GM12878 (cell line): ENCODE measurements around the gene NACC1. TPM values are rescaled to one million over a fixed set of nuclear protein-coding genes. Genes with fewer than 3 reads are reported as not detected.

Experiments used
- NRF1 ChIP-seq: conservative IDR thresholded peaks from 2 replicates; pipeline ENCODE4 v1.6.1; 2011; ENCODE audit warnings: mild to moderate bottlenecking, low read depth, low read length, improper control_type of control experiment
- polyA plus RNA-seq, 11 experiments: library from polyadenylated mRNA; depleted of rRNA in 4 of 11; unstranded in 6 of 11; stranded (reverse) in 5 of 11; fragments of >200 nt; fragmentation: Nextera tagmentation in 4 of 11; fragmentation: Illumina TruSeq in 1 of 11; extraction: Ambion mirVana in 4 of 11; extraction: Trizol in 1 of 11; gene quantifications; 1 replicate in 1 of 11; 2 replicates in 10 of 11; pipeline versions ENCODE4 v1.2.1 to v1.2.3, GENCODE V29; 2011 to 2016; ENCODE audit warnings: inconsistent platforms in 2 of 11, missing spikeins in 2 of 11, low read depth in 1 of 11
- total RNA-seq, 4 experiments: library from RNA; depleted of rRNA in 3 of 4; stranded (reverse); fragments of >200 nt in 3 of 4; fragmentation: Illumina TruSeq in 1 of 4; extraction: Trizol in 1 of 4; gene quantifications; 2 replicates each; pipeline versions ENCODE4 v1.2.1 to v1.2.3, GENCODE V29; 2013 to 2021

NACC1 gene
- total and polyA plus RNA-seq, 10 of the 15 experiments (the other 5 are each of a cell fraction or from before 2014, with no cell fraction given), result 0.18 to 120 (median 19.2) TPM

GRCh38 chr19:13189600-13189999 lies 71.5 kb downstream of the NACC1 start (continued):
- TF ChIP-seq NRF1, result no peak

Other genes with a start within 250 kb of the NACC1 start
Only the 7 nearest of the 14 such genes appear.
- 37.6 and 56.4 TPM in 2 replicates for gene GADD45GIP1, start 161.0 kb upstream of the NACC1 start, total RNA-seq (2014; rRNA removed)
- 17.6 and 19.2 TPM in 2 replicates for gene GADD45GIP1, start 161.0 kb upstream of the NACC1 start, total RNA-seq (2014; rRNA removed; fragmentation: Illumina TruSeq; extraction: Trizol)
- 35.0 and 35.4 TPM in 2 replicates for gene GADD45GIP1, start 161.0 kb upstream of the NACC1 start, total RNA-seq (2021)
- gene GADD45GIP1, start 161.0 kb upstream of the NACC1 start, polyA plus RNA-seq (2011; rRNA removed), result 17.7 and 25.3 TPM in 2 replicates
- 1.00 and 6.4 TPM in 2 replicates for gene GADD45GIP1, start 161.0 kb upstream of the NACC1 start, polyA plus RNA-seq (2014; fragmentation: Illumina TruSeq; extraction: Trizol)
- gene GADD45GIP1, start 161.0 kb upstream of the NACC1 start, polyA plus RNA-seq (2014; fragmentation: Nextera tagmentation; extraction: Ambion mirVana), result 10 to 100 TPM in 1 of 2 experiments, 1 to 10 TPM in 1; 5.1 to 13.4 TPM
- gene GADD45GIP1, start 161.0 kb upstream of the NACC1 start, polyA plus RNA-seq (2014; rRNA removed), result 58.1 and 68.0 TPM in 2 replicates
- gene GADD45GIP1, start 161.0 kb upstream of the NACC1 start, polyA plus RNA-seq (2016; fragmentation: Nextera tagmentation; extraction: Ambion mirVana), result 100 to 1,000 TPM; 124 to 136 TPM
- gene DAND5, start 148.7 kb upstream of the NACC1 start, total RNA-seq (2014; rRNA removed), result 0.06 TPM in 1 of 2 replicates, not detected in the other
- gene DAND5, start 148.7 kb upstream of the NACC1 start, total RNA-seq (2014; rRNA removed; fragmentation: Illumina TruSeq; extraction: Trizol), result not detected in 2 replicates
- 0.11 and 0.15 TPM in 2 replicates for gene DAND5, start 148.7 kb upstream of the NACC1 start, total RNA-seq (2021)
- 0.04 TPM in 1 of 2 replicates, not detected in the other for gene DAND5, start 148.7 kb upstream of the NACC1 start, polyA plus RNA-seq (2011; rRNA removed)
- gene DAND5, start 148.7 kb upstream of the NACC1 start, polyA plus RNA-seq (2014; fragmentation: Illumina TruSeq; extraction: Trizol), result 0.10 TPM in 1 of 2 replicates, not detected in the other
- gene DAND5, start 148.7 kb upstream of the NACC1 start, polyA plus RNA-seq (2014; fragmentation: Nextera tagmentation; extraction: Ambion mirVana), result under 1 TPM in 1 of 2 experiments, not detected in 1; 0.15 TPM
- gene DAND5, start 148.7 kb upstream of the NACC1 start, polyA plus RNA-seq (2014; rRNA removed), result 0.12 TPM in 1 of 2 replicates, not detected in the other
- gene DAND5, start 148.7 kb upstream of the NACC1 start, polyA plus RNA-seq (2016; fragmentation: Nextera tagmentation; extraction: Ambion mirVana), result under 1 TPM in 1 of 2 experiments, not detected in 1; 0.10 TPM
- gene NFIX, start 122.8 kb upstream of the NACC1 start, total RNA-seq (2014; rRNA removed), result 0.22 and 0.28 TPM in 2 replicates
- 0.13 and 0.18 TPM in 2 replicates for gene NFIX, start 122.8 kb upstream of the NACC1 start, total RNA-seq (2014; rRNA removed; fragmentation: Illumina TruSeq; extraction: Trizol)
- gene NFIX, start 122.8 kb upstream of the NACC1 start, total RNA-seq (2021), result 2.2 and 2.9 TPM in 2 replicates
- gene NFIX, start 122.8 kb upstream of the NACC1 start, polyA plus RNA-seq (2011; rRNA removed), result 0.19 and 0.88 TPM in 2 replicates
- gene NFIX, start 122.8 kb upstream of the NACC1 start, polyA plus RNA-seq (2014; fragmentation: Illumina TruSeq; extraction: Trizol), result 0.22 and 0.28 TPM in 2 replicates
- gene NFIX, start 122.8 kb upstream of the NACC1 start, polyA plus RNA-seq (2014; fragmentation: Nextera tagmentation; extraction: Ambion mirVana), result under 1 TPM; 0.02 TPM
- 0.32 and 0.94 TPM in 2 replicates for gene NFIX, start 122.8 kb upstream of the NACC1 start, polyA plus RNA-seq (2014; rRNA removed)
- gene NFIX, start 122.8 kb upstream of the NACC1 start, polyA plus RNA-seq (2016; fragmentation: Nextera tagmentation; extraction: Ambion mirVana), result under 1 TPM; 0.20 to 0.49 TPM
- gene LYL1, start 15.4 kb upstream of the NACC1 start, total RNA-seq (2014; rRNA removed), result 29.3 and 34.8 TPM in 2 replicates
- 5.8 and 5.9 TPM in 2 replicates for gene LYL1, start 15.4 kb upstream of the NACC1 start, total RNA-seq (2014; rRNA removed; fragmentation: Illumina TruSeq; extraction: Trizol)
- gene LYL1, start 15.4 kb upstream of the NACC1 start, total RNA-seq (2021), result 27.4 and 30.0 TPM in 2 replicates
- 0.56 and 0.62 TPM in 2 replicates for gene LYL1, start 15.4 kb upstream of the NACC1 start, polyA plus RNA-seq (2011; rRNA removed)
- 1.3 and 2.4 TPM in 2 replicates for gene LYL1, start 15.4 kb upstream of the NACC1 start, polyA plus RNA-seq (2014; fragmentation: Illumina TruSeq; extraction: Trizol)
- under 1 TPM; 0.10 to 0.77 TPM for gene LYL1, start 15.4 kb upstream of the NACC1 start, polyA plus RNA-seq (2014; fragmentation: Nextera tagmentation; extraction: Ambion mirVana)
- gene LYL1, start 15.4 kb upstream of the NACC1 start, polyA plus RNA-seq (2014; rRNA removed), result 25.1 and 30.8 TPM in 2 replicates
- 1 to 10 TPM; 3.1 to 8.0 TPM for gene LYL1, start 15.4 kb upstream of the NACC1 start, polyA plus RNA-seq (2016; fragmentation: Nextera tagmentation; extraction: Ambion mirVana)
- 33.7 and 37.0 TPM in 2 replicates for gene TRMT1, start 1.5 kb upstream of the NACC1 start, total RNA-seq (2014; rRNA removed)
- gene TRMT1, start 1.5 kb upstream of the NACC1 start, total RNA-seq (2014; rRNA removed; fragmentation: Illumina TruSeq; extraction: Trizol), result 16.1 and 18.8 TPM in 2 replicates
- gene TRMT1, start 1.5 kb upstream of the NACC1 start, total RNA-seq (2021), result 51.4 and 53.1 TPM in 2 replicates
- 18.4 and 29.5 TPM in 2 replicates for gene TRMT1, start 1.5 kb upstream of the NACC1 start, polyA plus RNA-seq (2011; rRNA removed)
- 11.3 and 32.5 TPM in 2 replicates for gene TRMT1, start 1.5 kb upstream of the NACC1 start, polyA plus RNA-seq (2014; fragmentation: Illumina TruSeq; extraction: Trizol)
- 1 to 10 TPM; 3.4 to 4.5 TPM for gene TRMT1, start 1.5 kb upstream of the NACC1 start, polyA plus RNA-seq (2014; fragmentation: Nextera tagmentation; extraction: Ambion mirVana)
- gene TRMT1, start 1.5 kb upstream of the NACC1 start, polyA plus RNA-seq (2014; rRNA removed), result 64.7 and 68.8 TPM in 2 replicates
- 10 to 100 TPM; 52.6 to 56.3 TPM for gene TRMT1, start 1.5 kb upstream of the NACC1 start, polyA plus RNA-seq (2016; fragmentation: Nextera tagmentation; extraction: Ambion mirVana)
- 56.2 and 59.0 TPM in 2 replicates for gene STX10, start 32.1 kb downstream of the NACC1 start, total RNA-seq (2014; rRNA removed)
- gene STX10, start 32.1 kb downstream of the NACC1 start, total RNA-seq (2014; rRNA removed; fragmentation: Illumina TruSeq; extraction: Trizol), result 36.3 and 38.4 TPM in 2 replicates
- gene STX10, start 32.1 kb downstream of the NACC1 start, total RNA-seq (2021), result 57.0 and 59.2 TPM in 2 replicates
- gene STX10, start 32.1 kb downstream of the NACC1 start, polyA plus RNA-seq (2011; rRNA removed), result 32.1 and 47.5 TPM in 2 replicates
- gene STX10, start 32.1 kb downstream of the NACC1 start, polyA plus RNA-seq (2014; fragmentation: Illumina TruSeq; extraction: Trizol), result 7.4 and 33.7 TPM in 2 replicates
- 1 to 10 TPM in 1 of 2 experiments, under 1 TPM in 1; 0.56 to 3.7 TPM for gene STX10, start 32.1 kb downstream of the NACC1 start, polyA plus RNA-seq (2014; fragmentation: Nextera tagmentation; extraction: Ambion mirVana)
- 76.1 and 78.9 TPM in 2 replicates for gene STX10, start 32.1 kb downstream of the NACC1 start, polyA plus RNA-seq (2014; rRNA removed)
- gene STX10, start 32.1 kb downstream of the NACC1 start, polyA plus RNA-seq (2016; fragmentation: Nextera tagmentation; extraction: Ambion mirVana), result 10 to 100 TPM; 47.7 to 50.4 TPM
- 26.0 and 31.9 TPM in 2 replicates for gene IER2, start 32.1 kb downstream of the NACC1 start, total RNA-seq (2014; rRNA removed)
- 9.1 and 9.5 TPM in 2 replicates for gene IER2, start 32.1 kb downstream of the NACC1 start, total RNA-seq (2014; rRNA removed; fragmentation: Illumina TruSeq; extraction: Trizol)
- 94.5 and 97.2 TPM in 2 replicates for gene IER2, start 32.1 kb downstream of the NACC1 start, total RNA-seq (2021)
- gene IER2, start 32.1 kb downstream of the NACC1 start, polyA plus RNA-seq (2011; rRNA removed), result 11.2 and 17.9 TPM in 2 replicates
- gene IER2, start 32.1 kb downstream of the NACC1 start, polyA plus RNA-seq (2014; fragmentation: Illumina TruSeq; extraction: Trizol), result 7.7 and 13.2 TPM in 2 replicates
- 1 to 10 TPM; 2.8 to 9.3 TPM for gene IER2, start 32.1 kb downstream of the NACC1 start, polyA plus RNA-seq (2014; fragmentation: Nextera tagmentation; extraction: Ambion mirVana)
- gene IER2, start 32.1 kb downstream of the NACC1 start, polyA plus RNA-seq (2014; rRNA removed), result 56.0 and 65.3 TPM in 2 replicates
- 10 to 100 TPM; 75.6 to 81.7 TPM for gene IER2, start 32.1 kb downstream of the NACC1 start, polyA plus RNA-seq (2016; fragmentation: Nextera tagmentation; extraction: Ambion mirVana)